A673 (cell line): ENCODE data around the gene ASTN1. TPM values are rescaled to one million over a fixed set of nuclear protein-coding genes. Genes with fewer than 3 reads are reported as not detected.

Experiments used
- BruUV-seq: library from RNA; stranded (reverse); fragments of 400-500 nt; replicated peaks from 2 replicates; lab custom pipeline; 2021; lab: Mats Ljungman, UMichigan
- CTCF ChIA-PET: fragments of 300-600 bp; sonication (Branson Sonifier 250); formaldehyde crosslinking; loops from one replicate; lab custom pipeline; 2022; ENCODE audit warnings: antibody characterized with exemption; lab: Charles Lee
- POLR2A ChIA-PET: fragments of 300-600 bp; sonication (Branson Sonifier 250); formaldehyde crosslinking; loops from one replicate; lab custom pipeline; 2022; ENCODE audit warnings: antibody characterized with exemption; ENCODE audit not compliant: low non-redundant PET; lab: Charles Lee
- DNase-seq: peaks from one replicate; pipeline ENCODE4 v3.0.0-alpha.2; 2015; ENCODE audit warnings: low spot score
- H3K27ac ChIP-seq: fragments of 200-600 bp; sonication (generic); 2 replicates; pipeline ENCODE4 v1.5.1; 2016; ENCODE audit warnings: mixed run types, low read depth, mild to moderate bottlenecking, mixed read lengths, antibody characterized with exemption, low read length; ENCODE audit not compliant: poor library complexity, severe bottlenecking
- H3K27me3 ChIP-seq: fragments of 200-600 bp; sonication (generic); replicated peaks from 2 replicates; pipeline ENCODE4 v1.6.1; 2017; ENCODE audit warnings: mixed run types, low read depth, mild to moderate bottlenecking, mixed read lengths, antibody characterized with exemption, low read length; ENCODE audit not compliant: insufficient read depth, poor library complexity
- H3K36me3 ChIP-seq: fragments of 200-600 bp; sonication (generic); 2 replicates; pipeline ENCODE4 v1.6.1; 2016; ENCODE audit warnings: mixed run types, mild to moderate bottlenecking, mixed read lengths, antibody characterized with exemption, low read length; ENCODE audit not compliant: insufficient read depth, poor library complexity, severe bottlenecking
- H3K4me1 ChIP-seq: fragments of 200-600 bp; sonication (generic); 2 replicates; pipeline ENCODE4 v1.6.1; 2017; ENCODE audit warnings: mixed run types, mild to moderate bottlenecking, mixed read lengths, antibody characterized with exemption, low read length; ENCODE audit not compliant: insufficient read depth, poor library complexity, severe bottlenecking
- H3K4me3 ChIP-seq: fragments of 200-600 bp; sonication (generic); 2 replicates; pipeline ENCODE4 v1.5.1; 2016; ENCODE audit warnings: low read depth, mixed run types, mild to moderate bottlenecking, mixed read lengths, low read length; ENCODE audit not compliant: poor library complexity, severe bottlenecking
- H3K9me3 ChIP-seq: fragments of 200-600 bp; sonication (generic); 2 replicates; pipeline ENCODE4 v1.6.1; 2016; ENCODE audit warnings: mixed run types, low read depth, mild to moderate bottlenecking, mixed read lengths, antibody characterized with exemption, low read length; ENCODE audit not compliant: poor library complexity, severe bottlenecking
- CTCF ChIP-seq: fragments of 300-800, 200-600 bp; sonication (generic); conservative IDR thresholded peaks from 2 replicates; pipeline ENCODE4 v1.5.1; 2017; ENCODE audit warnings: low read depth, mild to moderate bottlenecking, antibody characterized with exemption, low read length, moderate library complexity, mixed read lengths
- EZH2 ChIP-seq: fragments of 200-600 bp; sonication (generic); IDR thresholded peaks from 2 replicates; pipeline ENCODE4 v1.6.1; 2017; ENCODE audit warnings: borderline replicate concordance, low read depth, mild to moderate bottlenecking, mixed read lengths, antibody characterized with exemption, low read length; ENCODE audit not compliant: poor library complexity, severe bottlenecking
- intact Hi-C: fragments of 100-400 bp; cut with micrococcal nuclease; formaldehyde crosslinking; loops from one replicate; pipeline ENCODE4 v1.10.0; 2022; ENCODE audit not compliant: unreplicated experiment
- total RNA-seq: library from RNA; stranded (reverse); gene quantifications from 2 replicates; pipeline ENCODE4 v1.2.3, GENCODE V29; 2021

Gene ASTN1
- total RNA-seq, 1 experiment from 2014 or later: 0.41 TPM

GRCh38 chr1:176820391-176821031, 344.0 kb downstream of the ASTN1 start:
- H3K9me3 ChIP-seq: no peaks in the 10 kb centered on the region
- no TSS peak for BruUV-seq
- POLR2A ChIA-PET: no interaction called here
- no peak overlapping the region for H3K27ac ChIP-seq
- no peaks in the 10 kb centered on the region for H3K4me1 ChIP-seq
- no peak for DNase-seq
- H3K36me3 ChIP-seq: no peaks in the 10 kb centered on the region
- intact Hi-C loops: no loop called here
- no peaks in the 10 kb centered on the region for H3K27me3 ChIP-seq
- TF ChIP-seq CTCF: no peak
- no peak for TF ChIP-seq EZH2
- H3K4me3 ChIP-seq: no peak overlapping the region
- CTCF ChIA-PET: no interaction called here

GRCh38 chr1:176816232-176816631, 348.3 kb downstream of the ASTN1 start:
- CTCF ChIA-PET: no interaction called here

GRCh38 chr1:176815621-176816020, 348.9 kb downstream of the ASTN1 start:
- intact Hi-C loops: no loop called here
- Histone ChIP-seq H3K4me1 (peaks cover 10% of the 10 kb centered on the region), H3K27me3 (no peaks in the 10 kb centered on the region), H3K36me3 (no peaks in the 10 kb centered on the region), H3K9me3 (no peaks in the 10 kb centered on the region), H3K4me3 (no peak overlapping the region), H3K27ac (no peak overlapping the region)
- no peak for TF ChIP-seq CTCF
- TF ChIP-seq EZH2: no peak
- ChIA-PET CTCF (no interaction called here), POLR2A (no interaction called here)
- DNase-seq: no peak
- no TSS peak for BruUV-seq

More at GRCh38 chr1:176816232-176816631, 348.3 kb downstream of the ASTN1 start:
- Histone ChIP-seq H3K4me3 (no peak overlapping the region), H3K27me3 (no peaks in the 10 kb centered on the region), H3K36me3 (no peaks in the 10 kb centered on the region), H3K4me1 (peaks cover 10% of the 10 kb centered on the region), H3K9me3 (no peaks in the 10 kb centered on the region), H3K27ac (no peak overlapping the region)
- BruUV-seq: no TSS peak
- no peak for DNase-seq
- intact Hi-C loops: no loop called here
- TF ChIP-seq EZH2 (no peak), CTCF (no peak)
- POLR2A ChIA-PET: no interaction called here
